ENCODE measurements around the gene UBASH3A. TPM values are rescaled to one million over a fixed set of nuclear protein-coding genes. Genes with fewer than 3 reads are reported as not detected.

The UBASH3A gene
- total RNA-seq, 1 donor from 2014 or later = not detected

- no peak for DNase-seq (ENCODE audit: low read depth)
Observed at GRCh38 chr21:42374457-42374856, 29.2 kb upstream of the UBASH3A start.

DNA sequence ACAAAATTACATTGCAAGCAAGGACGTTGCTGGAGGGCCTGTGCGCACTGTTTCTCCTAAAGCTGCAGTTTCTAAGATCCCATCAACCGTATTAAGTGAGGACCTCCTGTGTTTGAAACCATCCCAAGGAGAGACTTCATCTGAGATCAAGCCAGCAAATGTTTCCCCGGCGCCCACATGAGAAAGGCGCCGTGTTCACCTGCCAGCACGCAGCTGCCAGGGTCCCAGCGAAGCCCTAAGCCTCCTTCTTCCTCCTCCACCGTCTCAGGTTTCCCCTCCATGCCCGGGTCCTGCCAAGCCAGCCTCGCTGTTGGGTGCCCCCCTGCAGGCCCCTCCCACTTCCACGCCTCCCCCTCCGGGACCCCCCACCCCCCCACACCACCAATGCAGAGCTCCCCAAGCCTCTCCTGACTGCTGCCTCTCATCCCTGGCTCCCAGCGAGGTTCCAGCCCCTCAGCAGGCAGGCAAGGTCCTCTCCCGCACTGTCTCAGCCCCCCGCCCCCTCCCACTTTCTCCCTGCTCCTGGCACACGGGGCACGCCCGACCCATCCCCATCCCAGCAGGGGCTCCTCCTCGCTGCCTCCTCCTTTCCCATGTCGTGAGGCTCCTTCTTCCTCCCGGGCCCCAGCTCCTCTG, 28.7 kb upstream of the UBASH3A start:
- DNase-seq (ENCODE audit: low read depth) = no peak

GRCh38 chr21:42375506-42375905, 28.2 kb upstream of the UBASH3A start:
- no peak for DNase-seq (ENCODE audit: low read depth)

- no peak for DNase-seq (ENCODE audit: low read depth)
Observed at GRCh38 chr21:42375966-42376337, 27.8 kb upstream of the UBASH3A start.

- DNase-seq (ENCODE audit: low read depth) = no peak
Observed at GRCh38 chr21:42376338-42376982, 27.2 kb upstream of the UBASH3A start.

DNA sequence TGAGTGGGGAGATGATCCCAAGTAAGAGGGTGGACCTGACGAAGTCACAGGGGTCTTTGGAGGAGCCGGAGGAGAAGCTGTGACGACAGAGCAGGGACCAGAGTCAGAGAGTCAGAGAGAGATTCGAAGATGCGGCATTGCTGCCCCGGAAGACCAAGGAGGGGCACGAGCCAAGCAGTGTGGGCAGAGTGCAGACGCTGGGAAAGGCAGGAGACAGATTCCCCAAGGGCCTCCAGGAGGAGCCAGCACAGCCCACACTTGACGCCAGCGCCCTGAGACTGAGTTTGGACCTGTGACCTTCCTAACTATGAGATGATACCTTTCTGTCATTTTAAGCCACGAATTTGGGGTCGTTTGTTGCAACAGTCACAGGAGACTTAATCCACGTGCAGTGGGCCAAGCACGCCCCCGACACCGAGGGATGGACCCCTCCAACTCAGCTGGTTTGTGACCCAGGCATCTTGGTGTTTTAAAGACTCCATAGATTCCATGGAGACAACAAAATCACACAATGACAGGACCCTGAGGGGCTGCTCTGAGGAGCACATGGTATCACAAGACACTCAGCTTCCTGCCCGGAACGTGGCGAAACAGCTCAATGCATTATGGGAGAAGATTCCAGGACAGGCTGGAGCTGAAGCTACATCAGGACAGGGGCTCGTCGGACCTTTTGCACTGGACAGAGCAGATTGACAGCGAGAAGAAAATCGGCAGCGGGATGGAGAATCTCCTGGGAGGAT, 26.3 kb upstream of the UBASH3A start:
- no peak for DNase-seq (ENCODE audit: low read depth)

DNA sequence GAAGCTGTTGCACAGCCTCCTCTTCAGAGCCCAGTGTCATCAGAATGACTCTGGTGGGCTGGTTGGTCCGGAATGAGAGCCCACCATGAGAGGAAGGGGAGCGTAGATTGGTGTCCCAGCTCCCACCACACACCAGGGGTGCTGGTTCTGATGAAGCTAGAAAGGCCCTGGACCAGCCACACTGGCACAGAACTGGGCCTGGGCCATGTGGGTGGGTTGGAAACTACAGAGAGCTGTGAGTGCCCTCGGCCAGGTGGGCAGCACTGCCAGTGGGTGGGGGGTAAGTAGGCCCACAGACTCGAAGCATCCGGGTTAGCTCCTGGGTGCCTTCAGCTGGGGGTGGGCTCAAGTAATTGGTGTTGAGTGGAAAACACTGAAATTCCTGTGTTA, 25.8 kb upstream of the UBASH3A start:
- DNase-seq (ENCODE audit: low read depth) = no peak

GRCh38 chr21:42378418-42378817, 25.3 kb upstream of the UBASH3A start:
- no peak for DNase-seq (ENCODE audit: low read depth)

GRCh38 chr21:42379426-42380215, 24.1 kb upstream of the UBASH3A start:
- no peak for DNase-seq (ENCODE audit: low read depth)

GRCh38 chr21:42381347-42381984, 22.2 kb upstream of the UBASH3A start:
- no peak for DNase-seq (ENCODE audit: low read depth)

GRCh38 chr21:42382915-42383314, 20.8 kb upstream of the UBASH3A start:
- no peak for DNase-seq (ENCODE audit: low read depth)

- DNase-seq (ENCODE audit: low read depth) = no peak
Observed at GRCh38 chr21:42383331-42383730, 20.4 kb upstream of the UBASH3A start.

GRCh38 chr21:42384156-42384945, 19.4 kb upstream of the UBASH3A start:
- DNase-seq (ENCODE audit: low read depth) = no peak

DNA sequence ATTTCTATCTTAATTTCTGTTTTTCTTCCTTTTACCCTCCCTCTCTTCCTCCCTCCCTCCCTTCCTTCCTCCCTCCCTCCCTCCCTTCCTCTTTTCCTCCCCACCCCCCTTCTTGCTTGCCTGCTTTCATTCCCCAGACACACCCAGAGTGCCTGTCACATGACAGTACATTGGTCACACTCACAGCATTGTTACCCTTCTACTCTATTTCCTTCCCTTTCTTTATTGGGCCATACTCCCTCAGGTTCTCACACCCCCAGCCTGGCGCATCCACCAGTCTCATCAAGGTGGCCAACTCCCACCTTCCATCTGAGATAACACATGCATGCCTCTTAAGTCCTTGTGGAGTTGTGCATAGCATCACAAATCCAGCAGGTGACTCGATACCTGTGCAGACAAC, 18.7 kb upstream of the UBASH3A start:
- no peak for DNase-seq (ENCODE audit: low read depth)

DNA sequence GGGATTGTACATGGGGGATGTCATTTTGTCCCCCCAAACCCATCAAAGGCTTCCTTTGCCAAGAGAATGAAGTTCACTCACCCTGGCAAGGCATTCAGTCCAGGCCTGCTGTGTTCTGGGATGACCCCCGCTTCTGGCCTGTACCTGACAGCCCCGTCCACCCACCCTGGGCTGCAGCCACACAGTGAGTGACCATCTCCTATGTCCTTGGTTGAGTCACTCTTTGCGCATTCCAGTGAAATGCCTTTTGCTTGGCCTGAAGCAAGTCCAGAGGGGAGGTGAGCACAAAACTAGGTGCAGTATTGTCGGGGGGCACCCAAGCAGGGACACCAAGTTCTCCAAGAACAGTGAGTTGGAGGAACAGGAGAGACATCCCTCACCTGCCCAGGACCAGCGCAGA, 18.1 kb upstream of the UBASH3A start:
- DNase-seq (ENCODE audit: low read depth) = no peak

- DNase-seq (ENCODE audit: low read depth) = no peak
Observed at GRCh38 chr21:42386034-42386591, 17.6 kb upstream of the UBASH3A start.

GRCh38 chr21:42387164-42387563, 16.5 kb upstream of the UBASH3A start:
- DNase-seq (ENCODE audit: low read depth) = no peak

DNA sequence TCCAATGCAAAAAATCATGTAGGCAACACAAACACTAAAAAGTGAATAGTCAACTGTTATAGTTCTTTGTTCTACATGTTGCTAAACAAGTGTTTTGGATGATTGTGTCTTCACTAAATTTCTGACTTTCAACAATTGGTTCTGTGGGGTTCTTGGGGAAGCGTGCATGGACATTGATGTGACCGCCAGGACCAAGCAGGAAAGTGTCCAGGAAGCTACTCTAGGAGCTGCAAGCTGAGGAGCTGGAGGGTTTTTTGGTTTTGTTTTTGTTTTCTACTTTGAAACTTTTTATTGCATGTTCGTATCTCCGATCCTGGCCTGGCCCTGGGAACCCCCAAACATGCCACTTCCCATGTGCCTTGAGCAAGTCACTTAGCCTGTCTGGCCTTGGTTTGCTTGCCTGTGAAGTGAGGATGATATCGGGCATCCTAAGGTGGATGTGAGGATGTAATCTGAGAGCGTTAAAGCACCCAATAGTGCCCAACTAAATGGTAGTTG, 15.8 kb upstream of the UBASH3A start:
- no peak for DNase-seq (ENCODE audit: low read depth)

DNA sequence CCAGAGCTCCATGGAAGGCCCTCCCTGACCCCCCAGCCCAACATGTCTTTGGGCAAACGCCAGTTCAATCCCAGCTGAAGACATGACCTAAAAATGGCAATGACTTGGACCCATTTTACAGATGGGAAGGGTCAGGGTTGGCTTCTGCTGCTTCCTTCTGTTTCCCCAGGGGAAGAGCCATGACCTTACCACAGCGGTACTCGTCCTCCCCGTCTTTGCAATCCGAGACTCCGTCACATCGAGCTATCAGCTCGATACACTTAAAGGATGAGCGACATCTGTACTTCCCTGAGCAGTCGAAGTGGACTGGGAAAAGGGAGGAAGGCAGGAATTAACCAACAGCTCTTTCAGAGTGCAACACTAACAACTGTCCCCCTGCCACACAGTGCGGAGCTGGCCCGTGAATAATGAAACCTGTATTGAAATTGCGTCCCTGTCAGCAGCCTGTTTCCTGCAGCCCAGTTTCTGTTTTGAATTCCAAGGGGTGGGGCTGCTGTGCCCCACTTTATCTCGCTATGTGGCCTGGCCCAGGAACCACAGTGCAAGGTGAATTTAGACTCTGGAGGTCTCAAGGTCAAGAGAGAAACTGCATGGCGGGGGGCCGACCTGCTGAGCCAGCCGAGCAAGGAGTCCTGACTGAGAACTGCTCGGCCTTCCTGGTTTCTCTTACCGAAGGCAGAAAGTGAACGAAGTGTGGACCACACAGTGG, 14.8 kb upstream of the UBASH3A start:
- no peak for DNase-seq (ENCODE audit: low read depth)

Measured in myocyte (in vitro differentiated cells).